Ovary (tissue), 3 donors: ENCODE results near the gene TSPAN2.

Source experiments
- CTCF ChIP-seq, 3 donors: fragments of 450-650 bp in 2 of 3; fragments of 200-600 bp in 1 of 3; IDR thresholded peaks; one replicate each; pipeline versions ENCODE4 v1.5.1 to v1.8.0; 2016 to 2022; ENCODE audit warnings: antibody characterized with exemption in 3 of 3, mild to moderate bottlenecking in 1 of 3
- EP300 ChIP-seq: sonication (generic); formaldehyde crosslinking; IDR thresholded peaks from one replicate; pipeline ENCODE4 v1.6.1; 2017; ENCODE audit warnings: antibody characterized with exemption
- POLR2A ChIP-seq: fragments of 450-650 bp; IDR thresholded peaks from one replicate; pipeline ENCODE4 v1.6.1; 2017; ENCODE audit warnings: antibody characterized with exemption, mild to moderate bottlenecking, moderate library complexity
- donor health status: DM: no; HTN: no; CAD: no.

DNA sequence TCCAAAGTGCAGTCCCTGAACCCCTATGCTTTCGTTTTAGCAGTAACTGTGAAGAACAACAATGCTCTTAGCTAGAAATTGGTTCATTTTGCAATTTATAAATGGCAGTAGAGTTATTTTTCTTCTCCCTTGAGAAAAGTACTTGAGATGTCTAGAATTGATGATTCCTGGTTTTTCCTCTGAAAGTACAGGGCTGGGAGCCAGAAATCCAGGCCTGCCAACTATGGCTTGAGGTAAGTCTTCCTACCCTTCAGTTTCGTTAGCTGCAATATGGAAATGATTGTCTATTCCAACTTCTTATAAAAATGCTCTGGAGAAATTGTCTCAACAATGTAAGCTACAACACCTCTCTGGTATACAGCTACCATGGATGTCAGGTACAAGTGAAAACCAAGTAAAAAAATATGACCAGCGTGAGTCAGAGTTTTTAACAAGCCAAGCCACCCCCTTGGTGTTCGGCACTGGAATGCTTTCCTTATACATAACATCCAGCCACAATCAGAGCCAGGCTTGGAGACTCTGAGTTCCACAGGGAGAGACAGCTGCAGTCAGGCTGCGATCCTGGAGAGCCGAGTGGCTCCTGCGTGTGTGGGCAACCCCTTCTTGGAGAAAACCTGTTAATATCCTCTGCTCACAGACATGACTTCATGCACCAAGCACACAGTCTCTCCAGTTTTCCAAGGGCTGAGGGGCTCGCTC is 22.0 kb downstream of the TSPAN2 start:
- TF ChIP-seq CTCF (IDR thresholded peaks at IDR 0.05) (no peak), POLR2A (no peak), EP300 (no peak)
